A549 (cell line): ENCODE measurements around the gene ZSCAN26.

Source experiments
- EHMT2 ChIP-seq: fragments of 200-600 bp; sonication (generic); IDR thresholded peaks from 2 replicates; pipeline ENCODE4 v1.6.1; 2016; ENCODE audit warnings: antibody characterized with exemption, low read depth, mild to moderate bottlenecking, moderate library complexity
- FOSL2 ChIP-seq, 2 experiments: fragments of 450-650 bp in 1 of 2; fragments of >200 bp in 1 of 2; sonication (Bioruptor Twin) in 1 of 2; formaldehyde crosslinking; IDR thresholded peaks; 2 replicates each; pipeline versions ENCODE4 v1.5.0 to v1.6.1; 2016 to 2020; ENCODE audit warnings: mild to moderate bottlenecking in 1 of 2, moderate library complexity in 1 of 2
- MYC ChIP-seq: IDR thresholded peaks from 2 replicates; pipeline ENCODE4 v1.6.1; 2012; ENCODE audit warnings: mild to moderate bottlenecking, inconsistent platforms, low read length, improper control_type of control experiment, borderline replicate concordance
- POLR2A ChIP-seq: IDR thresholded peaks from 2 replicates; pipeline ENCODE4 v1.6.1; 2012; ENCODE audit warnings: mild to moderate bottlenecking, low read length
- RFX5 ChIP-seq: fragments of 450-650 bp; IDR thresholded peaks from 2 replicates; pipeline ENCODE4 v1.7.1; 2014; ENCODE audit warnings: antibody characterized with exemption, mild to moderate bottlenecking, moderate library complexity

GRCh38 chr6:28322661-28323060 lies 55.7 kb downstream of the ZSCAN26 start:
- no peak for TF ChIP-seq POLR2A
- no peak for TF ChIP-seq EHMT2
- no peak for TF ChIP-seq MYC
- TF ChIP-seq FOSL2 (IDR thresholded peaks at IDR 0.05) = no peak
- TF ChIP-seq FOSL2 (CRISPR knock-in tag; IDR thresholded peaks at IDR 0.05) = no peak
- no peak for TF ChIP-seq RFX5
